NB4 (cell line): ENCODE data around the gene LEMD1.

Experiments used
- CTCF ChIP-seq: IDR thresholded peaks from one replicate; pipeline ENCODE4 v1.5.1; 2012; ENCODE audit warnings: low read depth, low read length
- POLR2A ChIP-seq: IDR thresholded peaks from 2 replicates; pipeline ENCODE4 v1.6.1; 2011; ENCODE audit warnings: mild to moderate bottlenecking; ENCODE audit not compliant: insufficient read length; ENCODE audit errors: extremely low read depth

DNA sequence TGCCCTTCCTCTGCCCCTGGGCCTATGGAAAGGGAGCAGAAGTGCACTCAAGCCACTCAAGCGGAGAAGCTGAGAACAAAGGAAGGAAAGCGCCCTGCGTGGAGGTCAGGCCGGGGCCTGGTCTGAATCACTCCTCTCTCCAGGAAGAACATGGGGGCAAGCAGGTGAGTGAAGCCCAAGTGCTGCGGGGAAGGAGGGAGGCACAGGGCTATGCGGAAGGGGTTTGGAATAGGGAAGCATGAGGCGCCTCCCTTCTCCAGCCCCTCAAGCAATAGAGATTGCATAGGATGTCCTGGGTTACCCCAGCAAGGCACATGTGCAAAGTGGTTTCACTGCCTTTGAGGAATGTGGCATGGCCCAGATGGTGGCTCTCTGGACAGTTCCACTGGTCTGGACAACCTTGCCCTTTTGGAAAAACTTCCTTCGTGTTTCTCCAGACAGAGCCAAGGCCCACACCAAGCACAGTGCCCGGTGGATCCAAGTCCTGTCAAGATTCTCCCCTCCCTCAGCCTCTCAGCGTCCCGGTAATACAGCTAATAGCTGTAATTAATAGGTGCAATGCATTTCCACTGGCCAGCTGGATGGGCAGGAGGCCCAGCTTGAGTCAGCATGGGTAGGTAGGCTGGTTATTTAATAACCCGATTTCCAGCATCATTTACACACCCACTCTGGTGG is 20.3 kb upstream of the LEMD1 start:
- no peak for TF ChIP-seq POLR2A
- no peak for TF ChIP-seq CTCF
